Neuronal stem cell (in vitro differentiated cells): ENCODE results near the gene TSHZ2.

Source experiments
- DNase-seq: peaks from one replicate; pipeline ENCODE4 v3.0.0-alpha.2; 2013; ENCODE audit warnings: low spot score
- H2AFZ ChIP-seq: one replicate; pipeline ENCODE4 v1.6.1; 2013; ENCODE audit warnings: mild to moderate bottlenecking, low read length, inconsistent platforms
- H2AK5ac ChIP-seq: 2 replicates; pipeline ENCODE4 v1.6.1; 2013; ENCODE audit warnings: low read depth, mild to moderate bottlenecking, inconsistent platforms, low read length, moderate library complexity, mixed read lengths
- H2BK120ac ChIP-seq: 2 replicates; pipeline ENCODE4 v1.6.1; 2013; ENCODE audit warnings: low read depth, mild to moderate bottlenecking, inconsistent platforms, low read length, moderate library complexity, mixed read lengths
- H2BK12ac ChIP-seq: one replicate; pipeline ENCODE4 v1.6.1; 2013; ENCODE audit warnings: low read length, inconsistent platforms
- H2BK15ac ChIP-seq: 2 replicates; pipeline ENCODE4 v1.6.1; 2013; ENCODE audit warnings: mild to moderate bottlenecking, low read length, inconsistent platforms, mixed read lengths
- H2BK5ac ChIP-seq: one replicate; pipeline ENCODE4 v1.6.1; 2013; ENCODE audit warnings: inconsistent platforms, mild to moderate bottlenecking, low read length, moderate library complexity
- H3K14ac ChIP-seq: one replicate; pipeline ENCODE4 v1.6.1; 2013; ENCODE audit warnings: low read length, inconsistent platforms
- H3K18ac ChIP-seq: 2 replicates; pipeline ENCODE4 v1.6.1; 2013; ENCODE audit warnings: low read length, inconsistent platforms
- H3K23ac ChIP-seq: 2 replicates; pipeline ENCODE4 v1.6.1; 2013; ENCODE audit warnings: low read depth, mild to moderate bottlenecking, mixed read lengths, low read length, inconsistent platforms; ENCODE audit not compliant: poor library complexity
- H3K27ac ChIP-seq: replicated peaks from 3 replicates; pipeline ENCODE4 v1.5.1; 2013; ENCODE audit warnings: low read length, inconsistent platforms
- H3K27me3 ChIP-seq, 3 experiments: 2 replicates each; pipeline ENCODE4 v1.6.1; 2013; ENCODE audit warnings: low read length in 3 of 3, mild to moderate bottlenecking in 2 of 3, inconsistent platforms in 1 of 3, low read depth in 1 of 3, mixed read lengths in 1 of 3, moderate library complexity in 1 of 3; ENCODE audit not compliant: control insufficient read depth in 3 of 3, insufficient read depth in 3 of 3
- H3K36me3 ChIP-seq, 2 donors: replicated peaks in 1 of 2; 2 replicates each; pipeline ENCODE4 v1.6.1; 2013; ENCODE audit warnings: low read length in 2 of 2; ENCODE audit not compliant: control insufficient read depth in 2 of 2, insufficient read depth in 2 of 2
- H3K4ac ChIP-seq: 2 replicates; pipeline ENCODE4 v1.6.1; 2013; ENCODE audit warnings: inconsistent platforms, mild to moderate bottlenecking, low read length, moderate library complexity
- H3K4me1 ChIP-seq, 2 donors: 1 replicate in 1 of 2; 2 replicates in 1 of 2; pipeline ENCODE4 v1.6.1; 2013; ENCODE audit warnings: low read length in 2 of 2, low read depth in 1 of 2; ENCODE audit not compliant: control insufficient read depth in 2 of 2, insufficient read depth in 1 of 2
- H3K4me2 ChIP-seq: one replicate; pipeline ENCODE4 v1.6.1; 2013; ENCODE audit warnings: mild to moderate bottlenecking, low read length, inconsistent platforms; ENCODE audit not compliant: insufficient read depth, poor library complexity, severe bottlenecking
- H3K4me3 ChIP-seq, 2 donors: 2 replicates each; pipeline ENCODE4 v1.5.1; 2013; ENCODE audit warnings: low read length in 2 of 2, mild to moderate bottlenecking in 2 of 2, inconsistent platforms in 1 of 2, moderate library complexity in 1 of 2
- H3K79me1 ChIP-seq: one replicate; pipeline ENCODE4 v1.6.1; 2013; ENCODE audit warnings: low read depth, mild to moderate bottlenecking, inconsistent platforms, low read length, moderate library complexity
- H3K9ac ChIP-seq: one replicate; pipeline ENCODE4 v1.6.1; 2013; ENCODE audit warnings: mild to moderate bottlenecking, low read depth, low read length, inconsistent platforms; ENCODE audit not compliant: poor library complexity
- H3K9me3 ChIP-seq, 2 donors: replicated peaks in 1 of 2; 2 replicates each; pipeline versions ENCODE3 to v1.6.1; 2013; ENCODE audit warnings: low read length in 2 of 2, mild to moderate bottlenecking in 2 of 2, inconsistent platforms in 1 of 2, low read depth in 1 of 2, mixed read lengths in 1 of 2, moderate library complexity in 1 of 2; ENCODE audit not compliant: control insufficient read depth in 2 of 2, insufficient read depth in 1 of 2
- H4K8ac ChIP-seq: one replicate; pipeline ENCODE4 v1.6.1; 2013; ENCODE audit warnings: low read depth, mild to moderate bottlenecking, inconsistent platforms, low read length, moderate library complexity
- H4K91ac ChIP-seq: one replicate; pipeline ENCODE4 v1.6.1; 2013; ENCODE audit warnings: low read length, low read depth, mild to moderate bottlenecking, inconsistent platforms; ENCODE audit not compliant: poor library complexity
- WGBS, 2 donors: extraction: QIAGEN DNeasy Blood & Tissue Kit; methylation state at CpG; one replicate each; pipeline ENCODE4 v1.1.7; 2013; ENCODE audit warnings: missing lambda C conversion rate in 2 of 2, mixed read lengths in 1 of 2; ENCODE audit not compliant: insufficient read length in 2 of 2, insufficient replicate concordance in 1 of 2; ENCODE audit errors: extremely low coverage in 2 of 2; 5-methylcytosine and 5-hydroxymethylcytosine counted together

Gene TSHZ2

GRCh38 chr20:53379014-53379832 lies 407.1 kb downstream of the TSHZ2 start:
- no CpG with 5 or more reads among the region's 12 CpGs for WGBS, 2 donors
- Histone ChIP-seq H3K18ac (no peak overlapping the region), H3K9ac (no peak overlapping the region), H2AK5ac (no peak overlapping the region), H2BK5ac (no peak overlapping the region), H2BK120ac (no peak overlapping the region), H3K4ac (no peak overlapping the region), H3K4me3 (no peak overlapping the region), H3K4me1 (peaks cover 0 to 1% of the 10 kb centered on the region in 2 donors), H2AFZ (no peak overlapping the region), H4K91ac (no peak overlapping the region), H3K14ac (no peak overlapping the region), H3K4me2 (no peak overlapping the region), H4K8ac (no peak overlapping the region), H3K79me1 (no peaks in the 10 kb centered on the region), H3K36me3 (no peaks in the 10 kb centered on the region), H2BK12ac (no peak overlapping the region), H2BK15ac (no peak overlapping the region), H3K27me3 (no peaks in the 10 kb centered on the region), H3K27ac (no peak overlapping the region), H3K9me3 (no peaks in the 10 kb centered on the region), H3K23ac (no peak overlapping the region)
- no peak for DNase-seq

- Histone ChIP-seq H2AFZ (no peak overlapping the region), H2BK12ac (no peak overlapping the region), H2BK5ac (no peak overlapping the region), H3K36me3 (no peaks in the 10 kb centered on the region), H3K4me2 (no peak overlapping the region), H4K91ac (no peak overlapping the region), H3K4me3 (no peak overlapping the region), H3K9me3 (no peaks in the 10 kb centered on the region), H4K8ac (no peak overlapping the region), H3K79me1 (no peaks in the 10 kb centered on the region), H3K23ac (no peak overlapping the region), H2AK5ac (no peak overlapping the region), H3K18ac (no peak overlapping the region), H3K4me1 (peaks cover 0 to 1% of the 10 kb centered on the region in 2 donors), H3K27ac (no peak overlapping the region), H3K9ac (no peak overlapping the region), H2BK120ac (no peak overlapping the region), H3K14ac (no peak overlapping the region), H3K4ac (no peak overlapping the region), H2BK15ac (no peak overlapping the region), H3K27me3 (no peaks in the 10 kb centered on the region)
- DNase-seq = no peak
- no CpG with 5 or more reads among the region's 4 CpGs for WGBS, 2 donors
Measured at GRCh38 chr20:53379833-53380120, 407.6 kb downstream of the TSHZ2 start.

GRCh38 chr20:53381568-53382262 lies 409.6 kb downstream of the TSHZ2 start:
- no peaks in the 10 kb centered on the region for H3K9me3 ChIP-seq
- H3K4me3 ChIP-seq = no peak overlapping the region
- no peak overlapping the region for H2BK12ac ChIP-seq

GRCh38 chr20:53382263-53382844 lies 410.2 kb downstream of the TSHZ2 start:
- H3K27ac ChIP-seq = no peak overlapping the region
- no peak overlapping the region for H2BK15ac ChIP-seq
- no peaks in the 10 kb centered on the region for H3K36me3 ChIP-seq
- H4K8ac ChIP-seq = no peak overlapping the region
- no peaks in the 10 kb centered on the region for H3K79me1 ChIP-seq
- no peak overlapping the region for H3K23ac ChIP-seq
- H3K14ac ChIP-seq = no peak overlapping the region
- no peak overlapping the region for H3K18ac ChIP-seq
- peaks cover 1 to 3% of the 10 kb centered on the region in 2 donors for H3K4me1 ChIP-seq
- H2AFZ ChIP-seq = peak overlapping the region; percentile 18
- no peak overlapping the region for H2BK12ac ChIP-seq
- H4K91ac ChIP-seq = no peak overlapping the region
- H3K4me2 ChIP-seq = no peak overlapping the region
- H2BK120ac ChIP-seq = no peak overlapping the region
- no peak overlapping the region for H3K4ac ChIP-seq
- no peak for DNase-seq
- H2BK5ac ChIP-seq = no peak overlapping the region
- no peaks in the 10 kb centered on the region for H3K27me3 ChIP-seq
- no peak overlapping the region for H3K4me3 ChIP-seq
- WGBS, 2 donors = no CpG with 5 or more reads among the region's 7 CpGs
- no peaks in the 10 kb centered on the region for H3K9me3 ChIP-seq
- no peak overlapping the region for H2AK5ac ChIP-seq
- H3K9ac ChIP-seq = no peak overlapping the region

More at GRCh38 chr20:53381568-53382262, 409.6 kb downstream of the TSHZ2 start:
- no peaks in the 10 kb centered on the region for H3K36me3 ChIP-seq
- H3K4ac ChIP-seq = no peak overlapping the region
- H2AK5ac ChIP-seq = no peak overlapping the region
- no peak overlapping the region for H3K14ac ChIP-seq
- no peak overlapping the region for H3K18ac ChIP-seq
- no CpG with 5 or more reads among the region's 3 CpGs for WGBS, 2 donors
- no peak overlapping the region for H4K8ac ChIP-seq
- no peak overlapping the region for H3K9ac ChIP-seq
- H3K23ac ChIP-seq = no peak overlapping the region
- no peak overlapping the region for H2BK5ac ChIP-seq
- H2BK15ac ChIP-seq = no peak overlapping the region
- no peak overlapping the region for H2BK120ac ChIP-seq
- no peak overlapping the region for H4K91ac ChIP-seq
- H2AFZ ChIP-seq = no peak overlapping the region
- peaks cover 0 to 1% of the 10 kb centered on the region in 2 donors for H3K4me1 ChIP-seq
- H3K4me2 ChIP-seq = no peak overlapping the region
- H3K79me1 ChIP-seq = no peaks in the 10 kb centered on the region
- no peaks in the 10 kb centered on the region for H3K27me3 ChIP-seq
- DNase-seq = no peak
- H3K27ac ChIP-seq = no peak overlapping the region
